Thoracic aorta (tissue), 2 donors: ENCODE measurements around the gene NEURL1. TPM values are rescaled to one million over a fixed set of nuclear protein-coding genes. Genes with fewer than 3 reads are reported as not detected.
A peak's percentile ranks its signal among the peaks of the same experiment; 100 is the strongest.

Experiments used
- ATAC-seq: fragments of 150-250 bp; one replicate; pipeline ENCODE4 v1.8.0; 2017; ENCODE audit warnings: low read depth; ENCODE audit not compliant: insufficient number of reproducible peaks, low FRiP score
- DNase-seq: peaks from one replicate; pipeline ENCODE4 v3.0.0-alpha.2; 2020; ENCODE audit warnings: low spot score
- H3K27ac ChIP-seq, 2 donors: fragments of 200-600 bp; sonication (generic); 1 replicate in 1 of 2; 2 replicates in 1 of 2; pipeline ENCODE4 v1.5.1; 2016; ENCODE audit warnings: mild to moderate bottlenecking in 2 of 2, moderate library complexity in 2 of 2
- H3K27me3 ChIP-seq: fragments of 200-600 bp; sonication (generic); replicated peaks from 2 replicates; pipeline ENCODE4 v1.6.0; 2016; ENCODE audit warnings: mild to moderate bottlenecking; ENCODE audit not compliant: insufficient read depth
- H3K36me3 ChIP-seq: fragments of 200-600 bp; sonication (generic); one replicate; pipeline ENCODE4 v1.5.1; 2016
- H3K4me1 ChIP-seq, 2 donors: fragments of 200-600 bp; sonication (generic); 1 replicate in 1 of 2; 2 replicates in 1 of 2; pipeline versions ENCODE4 v1.5.1 to v1.6.0; 2016; ENCODE audit warnings: low read depth in 2 of 2, mild to moderate bottlenecking in 1 of 2; ENCODE audit not compliant: control insufficient read depth in 1 of 2
- H3K4me3 ChIP-seq: fragments of 200-600 bp; sonication (generic); 2 replicates; pipeline ENCODE4 v1.5.1; 2016; ENCODE audit warnings: mild to moderate bottlenecking
- H3K9me3 ChIP-seq: fragments of 200-600 bp; sonication (generic); 2 replicates; pipeline ENCODE4 v1.5.1; 2016
- CTCF ChIP-seq: fragments of 200-600 bp; sonication (generic); IDR thresholded peaks from one replicate; pipeline ENCODE4 v1.5.1; 2019; ENCODE audit warnings: antibody characterized with exemption
- total RNA-seq, 2 donors: library from RNA; depleted of rRNA; stranded (reverse); fragments of >200 nt; gene quantifications; one replicate each; pipeline versions ENCODE4 v1.1.0 to v1.2.3, GENCODE V29; 2016

Gene NEURL1
- total RNA-seq, 2 donors from 2014 or later: 0.28 TPM; not detected in 1

- no peaks in the 10 kb centered on the region for H3K9me3 ChIP-seq
- no peaks in the 10 kb centered on the region for H3K36me3 ChIP-seq
- ATAC-seq (no peak), DNase-seq (no peak)
- H3K27ac ChIP-seq: no peak overlapping the region
- H3K27me3 ChIP-seq: no peaks in the 10 kb centered on the region
- H3K4me3 ChIP-seq: no peak overlapping the region
- no peak for TF ChIP-seq CTCF
- H3K4me1 ChIP-seq: no peaks in the 10 kb centered on the region
Measured at GRCh38 chr10:103563231-103564115, 70.0 kb downstream of the NEURL1 start.

GRCh38 chr10:103564116-103564501 is 70.6 kb downstream of the NEURL1 start:
- Histone ChIP-seq H3K9me3 (no peaks in the 10 kb centered on the region), H3K36me3 (no peaks in the 10 kb centered on the region), H3K4me1 (no peaks in the 10 kb centered on the region), H3K27ac (no peak overlapping the region), H3K27me3 (no peaks in the 10 kb centered on the region), H3K4me3 (no peak overlapping the region)
- DNase-seq (no peak), ATAC-seq (no peak)
- TF ChIP-seq CTCF: no peak

GRCh38 chr10:103564776-103565520 is 71.4 kb downstream of the NEURL1 start:
- Histone ChIP-seq H3K4me1 (no peaks in the 10 kb centered on the region), H3K9me3 (no peaks in the 10 kb centered on the region), H3K4me3 (no peak overlapping the region), H3K27ac (no peak overlapping the region), H3K36me3 (no peaks in the 10 kb centered on the region), H3K27me3 (no peaks in the 10 kb centered on the region)
- DNase-seq: no peak
- no peak for ATAC-seq
- peak; percentile 34 for TF ChIP-seq CTCF

- ATAC-seq: no peak
Measured at GRCh38 chr10:103566536-103566935, 73.0 kb downstream of the NEURL1 start.

More at GRCh38 chr10:103566536-103566935, 73.0 kb downstream of the NEURL1 start:
- H3K4me3 ChIP-seq: no peak overlapping the region
- DNase-seq: no peak
- H3K27ac ChIP-seq: no peak overlapping the region
- no peaks in the 10 kb centered on the region for H3K9me3 ChIP-seq
- no peak for TF ChIP-seq CTCF
- no peaks in the 10 kb centered on the region for H3K36me3 ChIP-seq
- H3K4me1 ChIP-seq: no peaks in the 10 kb centered on the region
- no peaks in the 10 kb centered on the region for H3K27me3 ChIP-seq
